Sigmoid colon (tissue), 3 donors: Measurements from ENCODE around the gene DNAJC30.

ENCODE experiments used
- CTCF ChIP-seq, 4 experiments: fragments of 450-650 bp in 3 of 4; fragments of 200-600 bp in 1 of 4; IDR thresholded peaks; one replicate each; pipeline ENCODE4 v1.5.1; 2016 to 2019; ENCODE audit warnings: antibody characterized with exemption in 4 of 4, mild to moderate bottlenecking in 3 of 4, moderate library complexity in 2 of 4
- POLR2A ChIP-seq, 2 donors: fragments of 450-650 bp; IDR thresholded peaks; one replicate each; pipeline ENCODE4 v1.6.1; 2016; ENCODE audit warnings: antibody characterized with exemption in 2 of 2, mild to moderate bottlenecking in 2 of 2, moderate library complexity in 2 of 2

DNA sequence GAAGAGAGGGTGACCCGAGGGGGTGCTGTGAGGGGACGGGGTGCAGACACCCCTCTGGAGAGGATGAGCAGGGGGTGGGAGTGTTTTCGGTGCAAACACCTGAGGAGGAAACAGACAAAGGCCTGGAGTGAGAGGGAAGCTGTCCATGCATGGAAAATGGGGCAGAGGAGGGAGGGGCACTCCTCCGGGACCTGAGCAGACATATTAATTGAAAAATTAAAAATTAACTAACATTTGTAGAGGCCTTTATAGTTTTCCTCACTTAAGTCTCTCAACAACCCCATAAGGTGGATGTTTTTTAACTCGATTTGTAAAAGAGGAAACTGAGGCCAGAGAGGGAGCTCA lies 14.4 kb downstream of the DNAJC30 start:
- TF ChIP-seq CTCF (IDR thresholded peaks at IDR 0.05) = no peak
- no peak for TF ChIP-seq POLR2A (IDR thresholded peaks at IDR 0.05)
